K562 (cell line): ENCODE results near the gene GSS. TPM values are rescaled to one million over a fixed set of nuclear protein-coding genes. Genes with fewer than 3 reads are reported as not detected.

ENCODE experiments used
- ATAC-seq: fragments of 200-7000 bp; cut with Tn5 transposase; 3 replicates; pipeline ENCODE4 v1.9.1; 2020; ENCODE audit warnings: moderate library complexity
- BruUV-seq: library from RNA; stranded (reverse); fragments of 400-500 nt; replicated peaks from 2 replicates; lab custom pipeline; 2021; lab: Mats Ljungman, UMichigan
- CTCF ChIA-PET: fragments of 300-600 bp; formaldehyde crosslinking; extraction: SDS; loops from one replicate; lab custom pipeline; 2021; ENCODE audit warnings: low intra/inter-chr PET ratio; lab: Yijun Ruan, JAX
- POLR2A ChIA-PET: fragments of 300-600, 350-650 bp; sonication (Branson Sonifier 250); formaldehyde crosslinking; extraction: SDS; loops from one replicate; lab custom pipeline; 2021; ENCODE audit warnings: antibody characterized with exemption, inconsistent platforms; lab: Yijun Ruan, JAX
- DNase-seq, 4 experiments: peaks; one replicate each; pipeline versions ENCODE4 v3.0.0 to v3.0.0-alpha.2; 2011 to 2018; ENCODE audit warnings: low spot score in 3 of 4, mixed read lengths in 3 of 4; ENCODE audit errors: extremely low read depth in 1 of 4
- FAIRE-seq: peaks from 2 replicates; lab custom pipeline; 2011; peaks lifted over from hg19 to GRCh38; lab: Jason Lieb, UNC
- H2AFZ ChIP-seq: 2 replicates; pipeline ENCODE4 v1.6.0; 2011; ENCODE audit warnings: low read depth, low read length, control low read depth, inconsistent platforms
- H3K27ac ChIP-seq: fragments of 200-600 bp; 3 replicates; pipeline ENCODE4 v1.8.0; 2011; ENCODE audit warnings: low read depth, mild to moderate bottlenecking, control low read depth, inconsistent platforms, low read length, moderate library complexity, mixed read lengths; ENCODE audit errors: extremely low read depth
- H3K27me3 ChIP-seq, 2 experiments: fragments of 300-600 bp in 1 of 2; 2 replicates in 1 of 2; 3 replicates in 1 of 2; pipeline versions ENCODE4 v1.6.0 to v1.8.0; 2011; ENCODE audit warnings: inconsistent platforms in 2 of 2, low read length in 2 of 2, mild to moderate bottlenecking in 1 of 2, mixed read lengths in 1 of 2, moderate library complexity in 1 of 2; ENCODE audit not compliant: control insufficient read depth in 2 of 2, insufficient read depth in 2 of 2
- H3K36me3 ChIP-seq: fragments of 300-600 bp; 3 replicates; pipeline ENCODE4 v1.8.0; 2011; ENCODE audit warnings: mild to moderate bottlenecking, low read length, inconsistent platforms; ENCODE audit not compliant: control insufficient read depth, insufficient read depth
- H3K4me1 ChIP-seq, 2 experiments: fragments of 200-600 bp in 1 of 2; replicated peaks in 1 of 2; 2 replicates in 1 of 2; 3 replicates in 1 of 2; pipeline versions ENCODE4 v1.5.1 to v1.8.0; 2011; ENCODE audit warnings: inconsistent platforms in 2 of 2, low read length in 2 of 2, mild to moderate bottlenecking in 1 of 2, mixed read lengths in 1 of 2, moderate library complexity in 1 of 2; ENCODE audit not compliant: control insufficient read depth in 2 of 2, insufficient read depth in 2 of 2
- H3K4me2 ChIP-seq: 2 replicates; pipeline ENCODE4 v1.6.1; 2011; ENCODE audit warnings: low read length, control low read depth, inconsistent platforms, mixed read lengths; ENCODE audit not compliant: insufficient read depth
- H3K4me3 ChIP-seq: fragments of 200-600 bp; sonication (generic), shearing (Covaris generic); 2 replicates; pipeline ENCODE4 v1.5.1; 2016; ENCODE audit warnings: control low read depth, inconsistent platforms
- H3K79me2 ChIP-seq: fragments of 200-600 bp; 3 replicates; pipeline ENCODE4 v1.8.0; 2011; ENCODE audit warnings: low read length, inconsistent platforms; ENCODE audit not compliant: control insufficient read depth, insufficient read depth
- H3K9ac ChIP-seq, 2 experiments: 2 replicates each; pipeline versions ENCODE4 v1.6.0 to v1.6.1; 2011; ENCODE audit warnings: low read depth in 2 of 2, low read length in 2 of 2, control low read depth in 1 of 2, inconsistent platforms in 1 of 2, mild to moderate bottlenecking in 1 of 2, mixed read lengths in 1 of 2; ENCODE audit not compliant: insufficient read depth in 1 of 2
- H3K9me1 ChIP-seq: one replicate; pipeline ENCODE4 v1.6.0; 2011; ENCODE audit warnings: inconsistent platforms, mild to moderate bottlenecking, low read length, moderate library complexity; ENCODE audit not compliant: control insufficient read depth, insufficient read depth
- H3K9me3 ChIP-seq: replicated peaks from 2 replicates; pipeline ENCODE4 v1.5.1; 2011; ENCODE audit warnings: low read depth, low read length, inconsistent platforms; ENCODE audit not compliant: control insufficient read depth, insufficient read depth
- H4K20me1 ChIP-seq: replicated peaks from 2 replicates; pipeline ENCODE4 v1.6.1; 2011; ENCODE audit warnings: low read length, inconsistent platforms, mixed read lengths; ENCODE audit not compliant: control insufficient read depth, insufficient read depth
- EGR1 ChIP-seq: fragments of 450-650 bp; conservative IDR thresholded peaks from 2 replicates; pipeline ENCODE4 v1.6.1; 2017; ENCODE audit warnings: mild to moderate bottlenecking
- ETV1 ChIP-seq: fragments of 450-650 bp; conservative IDR thresholded peaks from 2 replicates; pipeline ENCODE4 v1.6.1; 2016; ENCODE audit warnings: missing genetic modification characterization, control low read depth, low read depth, missing compliant biosample characterization
- MAX ChIP-seq: sonication (generic); formaldehyde crosslinking; IDR thresholded peaks from 2 replicates; pipeline ENCODE4 v1.9.0; 2022; ENCODE audit warnings: mild to moderate bottlenecking, missing genetic modification reagents
- NFRKB ChIP-seq: fragments of 450-650 bp; IDR thresholded peaks from 2 replicates; pipeline ENCODE4 v1.6.1; 2016; ENCODE audit warnings: low read depth
- SAFB ChIP-seq: fragments of 200-400 bp; formaldehyde crosslinking; IDR thresholded peaks from 2 replicates; pipeline ENCODE4 v1.6.1; 2017; ENCODE audit warnings: low read depth, low read length, borderline replicate concordance
- ZNF140 ChIP-seq: fragments of 250-450 bp; sonication (Bioruptor Pico); IDR thresholded peaks from 2 replicates; pipeline ENCODE4 v1.8.0; 2021; ENCODE audit warnings: moderate library complexity, mild to moderate bottlenecking, inconsistent platforms
- ZNF407 ChIP-seq: fragments of 450-650 bp; IDR thresholded peaks from 2 replicates; pipeline ENCODE4 v1.6.1; 2016; ENCODE audit warnings: low read depth
- ZNF696 ChIP-seq: fragments of 250-450 bp; sonication (Bioruptor Pico); conservative IDR thresholded peaks from 2 replicates; pipeline ENCODE4 v1.4.0; 2020; ENCODE audit warnings: mild to moderate bottlenecking, moderate library complexity
- WGBS: fragments of 100-300 bp; shearing (Covaris generic); methylation state at CpG from one replicate; pipeline ENCODE4 v1.1.6; 2016; ENCODE audit warnings: low coverage, mixed read lengths; ENCODE audit not compliant: insufficient coverage; ENCODE audit errors: missing lambda C conversion rate; 5-methylcytosine and 5-hydroxymethylcytosine counted together
- in situ Hi-C: fragments of 300-500 bp; cut with MboI; formaldehyde crosslinking; loops from 4 replicates; pipeline ENCODE4 v1.15.0; 2018; ENCODE audit warnings: inconsistent platforms, mixed read lengths
- intact Hi-C: fragments of 100-400 bp; cut with micrococcal nuclease; formaldehyde crosslinking; loops from 2 replicates; pipeline ENCODE4 v1.14.2; 2022
- polyA plus RNA-seq, 8 experiments: library from polyadenylated mRNA; depleted of rRNA in 4 of 8; stranded (reverse) in 5 of 8; unstranded in 3 of 8; fragments of >200 nt; fragmentation: Nextera tagmentation in 2 of 8; fragmentation: Illumina TruSeq in 1 of 8; extraction: Ambion mirVana in 2 of 8; extraction: Trizol in 1 of 8; gene quantifications; 2 replicates each; pipeline versions ENCODE4 v1.2.1 to v1.2.3, GENCODE V29; 2011 to 2014; ENCODE audit warnings: inconsistent platforms in 1 of 8, missing spikeins in 1 of 8
- total RNA-seq, 7 experiments: library from RNA; depleted of rRNA in 6 of 7; stranded (reverse); fragments of >200 nt in 6 of 7; fragmentation: Illumina TruSeq in 2 of 7; extraction: Trizol in 2 of 7; gene quantifications; 2 replicates each; pipeline versions ENCODE4 v1.2.1 to v1.2.3, GENCODE V29; 2011 to 2021; ENCODE audit warnings: low replicate concordance in 1 of 7
- TF ChIP-seq, protein P1 (sequence below): sonication (generic); formaldehyde crosslinking; IDR thresholded peaks from 2 replicates; pipeline ENCODE4 v1.8.0; 2023; ENCODE audit warnings: mild to moderate bottlenecking, missing genetic modification reagents

Gene GSS
- total and polyA plus RNA-seq, 9 of the 15 experiments (the other 6 are each of a cell fraction or from before 2014, with no cell fraction given): 18.4 to 165 (median 89.4) TPM

- no peak overlapping the region for H2AFZ ChIP-seq
- in situ Hi-C loops: no loop called here
- no peak for ATAC-seq
- DNase-seq: no peak
- peaks cover 85% of the 10 kb centered on the region for H3K36me3 ChIP-seq
- TF ChIP-seq EGR1 (no peak), ETV1 (tag) (no peak), MAX (no peak), ZNF407 (no peak), NFRKB (no peak), SAFB (no peak), ZNF140 (CRISPR knock-in tag) (no peak), ZNF696 (CRISPR knock-in tag) (no peak)
- TF ChIP-seq, protein P1, sequence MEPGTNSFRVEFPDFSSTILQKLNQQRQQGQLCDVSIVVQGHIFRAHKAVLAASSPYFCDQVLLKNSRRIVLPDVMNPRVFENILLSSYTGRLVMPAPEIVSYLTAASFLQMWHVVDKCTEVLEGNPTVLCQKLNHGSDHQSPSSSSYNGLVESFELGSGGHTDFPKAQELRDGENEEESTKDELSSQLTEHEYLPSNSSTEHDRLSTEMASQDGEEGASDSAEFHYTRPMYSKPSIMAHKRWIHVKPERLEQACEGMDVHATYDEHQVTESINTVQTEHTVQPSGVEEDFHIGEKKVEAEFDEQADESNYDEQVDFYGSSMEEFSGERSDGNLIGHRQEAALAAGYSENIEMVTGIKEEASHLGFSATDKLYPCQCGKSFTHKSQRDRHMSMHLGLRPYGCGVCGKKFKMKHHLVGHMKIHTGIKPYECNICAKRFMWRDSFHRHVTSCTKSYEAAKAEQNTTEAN (CRISPR knock-in tag): no peak
- TF ChIP-seq, all 486 proteins: peak for 0
- no peaks in the 10 kb centered on the region for H3K27me3 ChIP-seq
- H4K20me1 ChIP-seq: no peaks in the 10 kb centered on the region; the same call in 1 of the 2 replicates
- BruUV-seq: no TSS peak
- ChIA-PET POLR2A (no interaction called here), CTCF (no interaction called here)
- H3K9me1 ChIP-seq: no peaks in the 10 kb centered on the region
- H3K79me2 ChIP-seq: no peaks in the 10 kb centered on the region
- intact Hi-C loops: no loop called here
- 66% methylated on average over 2 of the region's 2 CpGs for WGBS
- no peak overlapping the region for H3K9ac ChIP-seq
- no peak overlapping the region for H3K27ac ChIP-seq
- peaks cover 2% of the 10 kb centered on the region; the same call in 1 of the 2 replicates for H3K9me3 ChIP-seq
- peaks cover 4 to 13% of the 10 kb centered on the region in 2 experiments; a peak in 3 of 5 replicates for H3K4me1 ChIP-seq
- H3K4me2 ChIP-seq: no peak overlapping the region
- H3K4me3 ChIP-seq: no peak overlapping the region
- FAIRE-seq: peak; percentile 19
These were observed 38.7 kb downstream of the GSS start for GRCh38 chr20:34916774-34917354.
